PC-9 (cell line): ENCODE measurements around the gene LENG1. TPM values are rescaled to one million over a fixed set of nuclear protein-coding genes. Genes with fewer than 3 reads are reported as not detected.

Source experiments
- BruUV-seq: library from RNA; stranded (reverse); fragments of 400-500 nt; replicated peaks from 2 replicates; lab custom pipeline; 2021; lab: Mats Ljungman, UMichigan
- CTCF ChIA-PET: fragments of 300-600 bp; sonication (Branson Sonifier 250); formaldehyde crosslinking; loops from one replicate; lab custom pipeline; 2022; ENCODE audit warnings: antibody characterized with exemption; lab: Charles Lee
- POLR2A ChIA-PET: fragments of 300-600 bp; sonication (Branson Sonifier 250); formaldehyde crosslinking; loops from one replicate; lab custom pipeline; 2022; ENCODE audit warnings: antibody characterized with exemption; ENCODE audit not compliant: unreplicated experiment; lab: Charles Lee
- DNase-seq, 2 experiments: peaks; one replicate each; pipeline versions ENCODE4 v3.0.0 to v3.0.0-alpha.2; 2015 to 2022; ENCODE audit warnings: mixed read lengths in 1 of 2
- H2AFZ ChIP-seq: fragments of 200-600 bp; sonication (generic); 2 replicates; pipeline ENCODE4 v1.8.1; 2017; ENCODE audit warnings: antibody characterized with exemption
- H3F3A ChIP-seq: fragments of 200-600 bp; sonication (generic); 2 replicates; pipeline ENCODE4 v1.8.1; 2017; ENCODE audit warnings: antibody characterized with exemption, mild to moderate bottlenecking, low read depth; ENCODE audit not compliant: insufficient read depth
- H3K27ac ChIP-seq: fragments of 200-600 bp; sonication (generic); 2 replicates; pipeline ENCODE4 v1.6.1; 2016; ENCODE audit warnings: mixed run types
- H3K27me3 ChIP-seq: fragments of 200-600 bp; sonication (generic); 2 replicates; pipeline ENCODE4 v1.6.1; 2016; ENCODE audit warnings: low read depth, mixed run types; ENCODE audit not compliant: insufficient read depth
- H3K36me3 ChIP-seq: fragments of 200-600 bp; sonication (generic); 2 replicates; pipeline ENCODE4 v1.6.1; 2016; ENCODE audit warnings: low read depth, mixed run types
- H3K4me1 ChIP-seq: fragments of 200-600 bp; sonication (generic); replicated peaks from 2 replicates; pipeline ENCODE4 v1.6.1; 2016; ENCODE audit warnings: mixed run types; ENCODE audit not compliant: insufficient read depth
- H3K4me2 ChIP-seq: fragments of 200-600 bp; sonication (generic); 2 replicates; pipeline ENCODE4 v1.6.1; 2017; ENCODE audit warnings: mixed run types
- H3K4me3 ChIP-seq: fragments of 200-600 bp; sonication (generic); 2 replicates; pipeline ENCODE4 v1.6.1; 2016; ENCODE audit warnings: mixed run types
- H3K79me2 ChIP-seq: fragments of 200-600 bp; sonication (generic); 2 replicates; pipeline ENCODE4 v1.6.1; 2017; ENCODE audit warnings: low read depth, mixed run types
- H3K9me2 ChIP-seq: fragments of 200-600 bp; sonication (generic); 2 replicates; pipeline ENCODE4 v1.8.1; 2017; ENCODE audit warnings: mild to moderate bottlenecking; ENCODE audit not compliant: insufficient read depth
- H3K9me3 ChIP-seq: fragments of 200-600 bp; sonication (generic); 2 replicates; pipeline ENCODE4 v1.8.1; 2016; ENCODE audit warnings: low read depth; ENCODE audit not compliant: insufficient read depth
- H4K20me1 ChIP-seq: fragments of 200-600 bp; sonication (generic); 2 replicates; pipeline ENCODE4 v1.8.1; 2017; ENCODE audit not compliant: insufficient read depth
- CTCF ChIP-seq: fragments of 200-600 bp; sonication (generic); conservative IDR thresholded peaks from 2 replicates; pipeline ENCODE4 v1.6.1; 2017; ENCODE audit warnings: mixed run types, antibody characterized with exemption, mild to moderate bottlenecking, moderate library complexity
- EZH2 ChIP-seq: fragments of 200-600 bp; sonication (generic); IDR thresholded peaks from 2 replicates; pipeline ENCODE4 v1.8.0; 2017; ENCODE audit warnings: antibody characterized with exemption, low read depth
- intact Hi-C: fragments of 100-400 bp; cut with micrococcal nuclease; formaldehyde crosslinking; loops from one replicate; pipeline ENCODE4 v1.10.0; 2022; ENCODE audit not compliant: unreplicated experiment
- total RNA-seq: library from RNA; stranded (reverse); gene quantifications from 2 replicates; pipeline ENCODE4 v1.2.3, GENCODE V29; 2021

Gene LENG1
- total RNA-seq, 1 experiment from 2014 or later: 6.7 TPM

GRCh38 chr19:54141356-54141755, 18.2 kb downstream of the LENG1 start:
- Histone ChIP-seq H3K79me2 (peaks cover 58% of the 10 kb centered on the region), H3K27me3 (no peaks in the 10 kb centered on the region), H3K4me1 (peaks cover 11% of the 10 kb centered on the region; the same call in 1 of the 2 replicates), H3K27ac (no peak overlapping the region), H3K9me3 (no peaks in the 10 kb centered on the region), H4K20me1 (peaks cover 54% of the 10 kb centered on the region), H3F3A (peaks cover 5% of the 10 kb centered on the region), H3K4me3 (no peak overlapping the region), H3K36me3 (peaks cover 28% of the 10 kb centered on the region), H3K9me2 (no peaks in the 10 kb centered on the region), H2AFZ (no peak overlapping the region), H3K4me2 (no peak overlapping the region)
- CTCF ChIA-PET: no interaction called here
- DNase-seq: no peak
- POLR2A ChIA-PET: no interaction called here
- intact Hi-C loops: no loop called here
- no TSS peak for BruUV-seq
- TF ChIP-seq EZH2 (no peak), CTCF (no peak)

GRCh38 chr19:54138489-54139256, 20.8 kb downstream of the LENG1 start:
- DNase-seq: no peak
- Histone ChIP-seq H3K4me2 (peak overlapping the region; percentile 96), H2AFZ (no peak overlapping the region), H3K27ac (no peak overlapping the region), H3K4me1 (peaks cover 26% of the 10 kb centered on the region; the same call in 1 of the 2 replicates), H3K36me3 (peaks cover 22% of the 10 kb centered on the region), H3K27me3 (no peaks in the 10 kb centered on the region), H3K79me2 (peaks cover 58% of the 10 kb centered on the region), H3K4me3 (peak overlapping the region; percentile 83), H3K9me2 (no peaks in the 10 kb centered on the region), H4K20me1 (peaks cover 42% of the 10 kb centered on the region), H3K9me3 (no peaks in the 10 kb centered on the region), H3F3A (peaks cover 12% of the 10 kb centered on the region)
- ChIA-PET POLR2A (no interaction called here), CTCF (no interaction called here)
- TF ChIP-seq EZH2 (no peak), CTCF (no peak)
- intact Hi-C loops: no loop called here
- TSS peak; percentile 24 for BruUV-seq

- ChIA-PET POLR2A (interaction anchor here (0.5 to 1.7 kb wide), 16 partner anchors 15 to 1873 kb away, joined by 3 to 36 read pairs (median 6); partner anchors contain the start of genes LENG1, MBOAT7, MYADM and PRPF31), CTCF (interaction anchor here (0.5 to 1.4 kb wide), 6 partner anchors 51 to 345 kb away, joined by 4 to 21 read pairs (median 8); partner anchors contain the start of gene MBOAT7)
- Histone ChIP-seq H3K79me2 (peaks cover 52% of the 10 kb centered on the region), H3K9me2 (no peaks in the 10 kb centered on the region), H3K4me3 (peak within 1 kb of the TSS; percentile 83), H3K4me2 (peak within 1 kb of the TSS; percentile 97), H3K36me3 (peaks cover 14% of the 10 kb centered on the region), H3K4me1 (peaks cover 26% of the 10 kb centered on the region; the same call in 1 of the 2 replicates), H3K27me3 (no peaks in the 10 kb centered on the region), H2AFZ (peak within 1 kb of the TSS; percentile 90), H3K9me3 (no peaks in the 10 kb centered on the region), H3F3A (peaks cover 17% of the 10 kb centered on the region), H4K20me1 (peaks cover 41% of the 10 kb centered on the region), H3K27ac (peak within 1 kb of the TSS; percentile 82)
- no TSS peak for BruUV-seq
- TF ChIP-seq EZH2 (no peak), CTCF (no peak; the same call in 1 of the 2 replicates)
- intact Hi-C loops: loop anchor here (1.0 to 2.0 kb wide), 7 partner anchors 21 to 310 kb away; partner anchors contain the start of genes LENG1, MYADM and NDUFA3
- DNase-seq: peak in 1 of 2 experiments; percentile 32
Measured at GRCh38 chr19:54137699-54138488, 21.6 kb downstream of the LENG1 start, which contains the start of gene CNOT3. CNOT3 (plus strand) TSS chr19:54137762; CDS start chr19:54142979, 5,217 bp downstream.
